GM12892 (cell line): Measurements from ENCODE around the gene ALK.

ENCODE experiments used
- POLR2A ChIP-seq: IDR thresholded peaks from 2 replicates; pipeline ENCODE4 v1.6.1; 2011; ENCODE audit warnings: low read depth, low read length, control low read depth
- POLR2AphosphoS5 ChIP-seq: IDR thresholded peaks from 2 replicates; pipeline ENCODE4 v1.6.1; 2011; ENCODE audit warnings: low read depth, low read length, control low read depth
- TAF1 ChIP-seq: IDR thresholded peaks from 2 replicates; pipeline ENCODE4 v1.6.1; 2011; ENCODE audit warnings: low read depth, mild to moderate bottlenecking, control low read depth, low read length, borderline replicate concordance

- TF ChIP-seq POLR2A (no peak), POLR2AphosphoS5 (no peak), TAF1 (no peak)
Observed at GRCh38 chr2:29640360-29640759, 281.0 kb downstream of the ALK start.
